CD4-positive, alpha-beta T cell treated with Interleukin-6 for 4 hours (primary cell): Measurements from ENCODE around the gene CEP170B.
A peak's percentile ranks its signal among the peaks of the same experiment; 100 is the strongest.
"Not testable (repeated sequence)": the region's sequence is repeated elsewhere in the genome, so short reads cannot be mapped to it uniquely, and the experiment has no call there.

ENCODE experiments used
- DNase-seq: peaks from one replicate; pipeline ENCODE4 v3.0.0-alpha.2; 2020; ENCODE audit warnings: mixed read lengths

Gene CEP170B

GRCh38 chr14:104933746-104934733, 69.0 kb downstream of the CEP170B start:
- DNase-seq, result peak; percentile 23

- no peak for DNase-seq
These were observed 70.1 kb downstream of the CEP170B start for GRCh38 chr14:104935026-104935650.

- DNase-seq, result no peak
These were observed 70.9 kb downstream of the CEP170B start for GRCh38 chr14:104935955-104936354.

GRCh38 chr14:104936361-104937155, 71.5 kb downstream of the CEP170B start:
- no peak for DNase-seq

- no peak for DNase-seq
These were observed 72.1 kb downstream of the CEP170B start for GRCh38 chr14:104937161-104937560.

GRCh38 chr14:104937694-104938365, 72.8 kb downstream of the CEP170B start:
- no peak for DNase-seq

GRCh38 chr14:104938436-104938835, 73.4 kb downstream of the CEP170B start:
- no peak for DNase-seq

GRCh38 chr14:104938960-104939359, 73.9 kb downstream of the CEP170B start:
- DNase-seq, result no peak

- no peak for DNase-seq
These were observed 74.8 kb downstream of the CEP170B start for GRCh38 chr14:104939666-104940410.

- no peak for DNase-seq
These were observed 75.6 kb downstream of the CEP170B start for GRCh38 chr14:104940526-104941150.

GRCh38 chr14:104941508-104942365, 76.7 kb downstream of the CEP170B start:
- DNase-seq, result no peak

- DNase-seq, result no peak
These were observed 77.5 kb downstream of the CEP170B start for GRCh38 chr14:104942586-104942985.

- DNase-seq, result not testable (repeated sequence)
These were observed 78.3 kb downstream of the CEP170B start for GRCh38 chr14:104943216-104944015.

GRCh38 chr14:104944016-104944308, 78.9 kb downstream of the CEP170B start:
- not testable (repeated sequence) for DNase-seq

- DNase-seq, result not testable (repeated sequence)
These were observed 79.6 kb downstream of the CEP170B start for GRCh38 chr14:104944436-104945205.

- DNase-seq, result not testable (repeated sequence)
These were observed 80.2 kb downstream of the CEP170B start for GRCh38 chr14:104945266-104945665.
